Measurements from ENCODE around the gene ARHGAP24.

DNA sequence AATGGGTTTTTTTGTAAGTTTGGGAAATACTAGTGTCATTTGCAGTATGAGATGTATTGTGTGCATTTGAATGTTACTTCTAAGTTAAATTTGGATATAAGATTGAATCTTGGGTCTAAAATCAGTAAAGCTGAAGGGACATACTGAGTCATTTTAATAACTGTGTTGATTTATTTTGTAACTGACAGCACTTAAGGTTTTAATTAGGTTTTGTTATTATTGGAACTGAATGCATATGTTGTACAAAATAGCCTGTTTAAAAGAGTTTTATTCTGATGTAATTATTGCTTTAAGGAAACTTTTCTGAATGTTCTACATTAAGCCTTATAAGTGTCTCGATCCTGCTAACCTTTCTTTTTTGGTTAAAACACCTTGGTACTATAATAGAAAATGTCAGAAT is 488.3 kb downstream of the ARHGAP24 start:
- no peak for TF ChIP-seq EZH2 (IDR thresholded peaks at IDR 0.05; ENCODE audit: borderline replicate concordance, control insufficient read depth, low read depth, low read length)
- TF ChIP-seq, protein P1, sequence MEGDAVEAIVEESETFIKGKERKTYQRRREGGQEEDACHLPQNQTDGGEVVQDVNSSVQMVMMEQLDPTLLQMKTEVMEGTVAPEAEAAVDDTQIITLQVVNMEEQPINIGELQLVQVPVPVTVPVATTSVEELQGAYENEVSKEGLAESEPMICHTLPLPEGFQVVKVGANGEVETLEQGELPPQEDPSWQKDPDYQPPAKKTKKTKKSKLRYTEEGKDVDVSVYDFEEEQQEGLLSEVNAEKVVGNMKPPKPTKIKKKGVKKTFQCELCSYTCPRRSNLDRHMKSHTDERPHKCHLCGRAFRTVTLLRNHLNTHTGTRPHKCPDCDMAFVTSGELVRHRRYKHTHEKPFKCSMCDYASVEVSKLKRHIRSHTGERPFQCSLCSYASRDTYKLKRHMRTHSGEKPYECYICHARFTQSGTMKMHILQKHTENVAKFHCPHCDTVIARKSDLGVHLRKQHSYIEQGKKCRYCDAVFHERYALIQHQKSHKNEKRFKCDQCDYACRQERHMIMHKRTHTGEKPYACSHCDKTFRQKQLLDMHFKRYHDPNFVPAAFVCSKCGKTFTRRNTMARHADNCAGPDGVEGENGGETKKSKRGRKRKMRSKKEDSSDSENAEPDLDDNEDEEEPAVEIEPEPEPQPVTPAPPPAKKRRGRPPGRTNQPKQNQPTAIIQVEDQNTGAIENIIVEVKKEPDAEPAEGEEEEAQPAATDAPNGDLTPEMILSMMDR (IDR thresholded peaks at IDR 0.05 in 2 of 3, conservative IDR thresholded peaks at IDR 0.05 in 1 of 3; ENCODE audit: control insufficient read depth in 2 of 3, extremely low read depth in 1 of 3, insufficient read depth in 1 of 3, low read depth in 3 of 3, low read length in 3 of 3) = no peak
- TF ChIP-seq SREBF2 (IDR thresholded peaks at IDR 0.05; ENCODE audit: low read length) = no peak
- TF ChIP-seq MEF2B (IDR thresholded peaks at IDR 0.05; ENCODE audit: partially characterized antibody, poor library complexity, severe bottlenecking) = no peak
- TF ChIP-seq DPF2 (IDR thresholded peaks at IDR 0.05) = no peak
- TF ChIP-seq PRDM15 (CRISPR knock-in tag; IDR thresholded peaks at IDR 0.05) = no peak
- TF ChIP-seq SMAD1 (IDR thresholded peaks at IDR 0.05; ENCODE audit: low read depth, partially characterized antibody) = no peak
- TF ChIP-seq POLR2AphosphoS5 (IDR thresholded peaks at IDR 0.05; ENCODE audit: low read length) = no peak
- no peak for TF ChIP-seq GABPA (IDR thresholded peaks at IDR 0.05; ENCODE audit: low read depth)
- no peak for TF ChIP-seq NFIC (IDR thresholded peaks at IDR 0.05; ENCODE audit: low read depth, low read length)
- TF ChIP-seq CEBPZ (IDR thresholded peaks at IDR 0.05; ENCODE audit: low read depth, low read length) = no peak
